A673 (cell line): ENCODE data around the gene ZNF385C.

Experiments
- CTCF ChIP-seq: fragments of 300-800, 200-600 bp; sonication (generic); conservative IDR thresholded peaks from 2 replicates; pipeline ENCODE4 v1.5.1; 2017; ENCODE audit warnings: low read depth, mild to moderate bottlenecking, antibody characterized with exemption, low read length, moderate library complexity, mixed read lengths
- EZH2 ChIP-seq: fragments of 200-600 bp; sonication (generic); IDR thresholded peaks from 2 replicates; pipeline ENCODE4 v1.6.1; 2017; ENCODE audit warnings: borderline replicate concordance, low read depth, mild to moderate bottlenecking, mixed read lengths, antibody characterized with exemption, low read length; ENCODE audit not compliant: poor library complexity, severe bottlenecking

GRCh38 chr17:42130310-42130936 is 32.1 kb upstream of the ZNF385C start:
- no peak for TF ChIP-seq CTCF
- TF ChIP-seq EZH2 = no peak
